Measurements from ENCODE around the gene RPL10. TPM values are rescaled to one million over a fixed set of nuclear protein-coding genes. Genes with fewer than 3 reads are reported as not detected.

RPL10 gene
- total and polyA plus RNA-seq, 2 of the 13 experiments (the other 11 are each of a cell fraction or from before 2014, with no cell fraction given): 2,381 to 4,713 TPM

DNA sequence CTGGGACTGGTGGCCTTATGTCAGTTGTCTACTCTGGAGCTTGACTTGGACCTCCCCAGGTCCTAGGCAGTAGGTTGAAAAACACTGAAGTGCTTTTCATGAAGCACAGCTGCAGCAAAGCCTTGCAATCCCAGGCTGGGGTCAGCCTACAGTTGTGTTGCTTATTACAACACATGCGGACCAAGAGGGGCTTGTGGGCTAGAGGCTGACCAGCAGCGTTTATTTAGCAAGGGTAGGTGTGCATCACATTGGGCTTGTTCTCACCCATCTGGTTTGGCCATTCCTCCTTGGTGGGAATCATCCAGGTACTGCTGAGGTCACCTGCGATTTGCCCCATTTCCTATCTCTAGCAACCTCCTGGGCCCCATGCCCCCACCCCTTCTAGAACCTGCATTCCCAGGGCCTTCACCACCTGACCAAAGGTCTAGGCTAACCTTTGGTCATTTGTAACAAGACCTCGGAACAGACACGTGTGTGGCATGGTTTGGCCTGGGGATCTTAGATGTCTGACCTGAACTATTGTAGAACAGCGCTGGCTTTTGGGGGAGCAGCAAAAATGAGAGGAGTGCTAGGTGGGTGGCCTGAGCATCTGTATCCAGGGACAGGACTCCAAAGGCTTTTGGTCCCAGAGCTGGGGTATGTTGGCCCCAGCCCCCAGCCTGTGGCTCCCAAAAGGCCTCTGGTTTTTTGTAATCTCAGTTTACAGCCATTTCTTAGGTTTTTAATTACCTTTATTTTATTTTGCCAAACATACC is 3.0 kb downstream of the RPL10 start (continued):
- TF ChIP-seq RXRA (CRISPR knock-in tag; IDR thresholded peaks at IDR 0.05): no peak
- TF ChIP-seq NFIC (IDR thresholded peaks at IDR 0.05; ENCODE audit: low read length): peak; percentile 58; the same call in 1 of the 2 replicates
- TF ChIP-seq HNRNPL (IDR thresholded peaks at IDR 0.05; ENCODE audit: low read depth, low read length): no peak
- TF ChIP-seq ZNF713 (CRISPR knock-in tag; IDR thresholded peaks at IDR 0.05): no peak
- TF ChIP-seq, protein P1, sequence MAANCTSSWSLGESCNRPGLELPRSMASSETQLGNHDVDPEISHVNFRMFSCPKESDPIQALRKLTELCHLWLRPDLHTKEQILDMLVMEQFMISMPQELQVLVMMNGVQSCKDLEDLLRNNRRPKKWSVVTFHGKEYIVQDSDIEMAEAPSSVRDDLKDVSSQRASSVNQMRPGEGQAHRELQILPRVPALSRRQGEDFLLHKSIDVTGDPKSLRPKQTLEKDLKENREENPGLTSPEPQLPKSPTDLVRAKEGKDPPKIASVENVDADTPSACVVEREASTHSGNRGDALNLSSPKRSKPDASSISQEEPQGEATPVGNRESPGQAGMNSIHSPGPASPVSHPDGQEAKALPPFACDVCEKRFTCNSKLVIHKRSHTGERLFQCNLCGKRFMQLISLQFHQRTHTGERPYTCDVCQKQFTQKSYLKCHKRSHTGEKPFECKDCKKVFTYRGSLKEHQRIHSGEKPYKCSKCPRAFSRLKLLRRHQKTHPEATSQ (CRISPR knock-in tag; IDR thresholded peaks at IDR 0.05; ENCODE audit: borderline replicate concordance): no peak
- no peak for TF ChIP-seq ZNF850 (CRISPR knock-in tag; conservative IDR thresholded peaks at IDR 0.05)
- no peak for TF ChIP-seq PCBP2 (optimal IDR thresholded peaks at IDR 0.05; ENCODE audit: low read depth, low read length, poor library complexity, severe bottlenecking)
- no peak for TF ChIP-seq SOX5 (CRISPR knock-in tag; IDR thresholded peaks at IDR 0.05; ENCODE audit: borderline replicate concordance)
- no peak for TF ChIP-seq RCOR2 (CRISPR knock-in tag; IDR thresholded peaks at IDR 0.05)
- no peak for TF ChIP-seq ZNF274 (CRISPR knock-in tag; IDR thresholded peaks at IDR 0.05)
- no peak for TF ChIP-seq PHF21A (CRISPR knock-in tag; IDR thresholded peaks at IDR 0.05)
- no peak; the same call in 1 of the 2 replicates for TF ChIP-seq REPIN1 (CRISPR knock-in tag; IDR thresholded peaks at IDR 0.05; ENCODE audit: borderline replicate concordance, low read depth)
- TF ChIP-seq GPBP1L1 (CRISPR knock-in tag; IDR thresholded peaks at IDR 0.05): no peak
- TF ChIP-seq, protein P2, sequence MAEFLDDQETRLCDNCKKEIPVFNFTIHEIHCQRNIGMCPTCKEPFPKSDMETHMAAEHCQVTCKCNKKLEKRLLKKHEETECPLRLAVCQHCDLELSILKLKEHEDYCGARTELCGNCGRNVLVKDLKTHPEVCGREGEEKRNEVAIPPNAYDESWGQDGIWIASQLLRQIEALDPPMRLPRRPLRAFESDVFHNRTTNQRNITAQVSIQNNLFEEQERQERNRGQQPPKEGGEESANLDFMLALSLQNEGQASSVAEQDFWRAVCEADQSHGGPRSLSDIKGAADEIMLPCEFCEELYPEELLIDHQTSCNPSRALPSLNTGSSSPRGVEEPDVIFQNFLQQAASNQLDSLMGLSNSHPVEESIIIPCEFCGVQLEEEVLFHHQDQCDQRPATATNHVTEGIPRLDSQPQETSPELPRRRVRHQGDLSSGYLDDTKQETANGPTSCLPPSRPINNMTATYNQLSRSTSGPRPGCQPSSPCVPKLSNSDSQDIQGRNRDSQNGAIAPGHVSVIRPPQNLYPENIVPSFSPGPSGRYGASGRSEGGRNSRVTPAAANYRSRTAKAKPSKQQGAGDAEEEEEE (CRISPR knock-in tag; IDR thresholded peaks at IDR 0.05; ENCODE audit: borderline replicate concordance): no peak
- TF ChIP-seq NAIF1 (CRISPR knock-in tag; IDR thresholded peaks at IDR 0.05; ENCODE audit: borderline replicate concordance): no peak
- TF ChIP-seq, protein P3, sequence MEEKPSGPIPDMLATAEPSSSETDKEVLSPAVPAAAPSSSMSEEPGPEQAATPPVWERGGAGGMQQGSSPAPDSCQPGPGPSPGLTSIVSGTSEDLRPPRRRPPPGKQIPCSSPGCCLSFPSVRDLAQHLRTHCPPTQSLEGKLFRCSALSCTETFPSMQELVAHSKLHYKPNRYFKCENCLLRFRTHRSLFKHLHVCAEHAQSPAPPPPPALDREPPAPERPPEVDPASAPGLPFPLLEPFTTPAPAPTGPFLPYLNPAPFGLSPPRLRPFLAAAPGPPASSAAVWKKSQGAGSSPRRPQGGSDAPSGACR (CRISPR knock-in tag; IDR thresholded peaks at IDR 0.05): no peak
- 0 out of 2 replicates have a peak, but pooled peaks have one; percentile 22 for TF ChIP-seq FOXP4 (CRISPR knock-in tag; IDR thresholded peaks at IDR 0.05)
- no peak for TF ChIP-seq ZBTB7B (CRISPR knock-in tag; IDR thresholded peaks at IDR 0.05)
- TF ChIP-seq, protein P4, sequence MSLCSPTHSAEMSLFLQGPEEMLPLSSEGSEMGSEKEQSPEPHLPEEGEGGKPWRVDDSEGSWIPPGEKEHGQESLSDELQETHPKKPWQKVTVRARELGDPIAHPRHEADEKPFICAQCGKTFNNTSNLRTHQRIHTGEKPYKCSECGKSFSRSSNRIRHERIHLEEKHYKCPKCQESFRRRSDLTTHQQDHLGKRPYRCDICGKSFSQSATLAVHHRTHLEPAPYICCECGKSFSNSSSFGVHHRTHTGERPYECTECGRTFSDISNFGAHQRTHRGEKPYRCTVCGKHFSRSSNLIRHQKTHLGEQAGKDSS (CRISPR knock-in tag; IDR thresholded peaks at IDR 0.05; ENCODE audit: borderline replicate concordance, low read depth): no peak
- peak in 1 of 2 experiments; percentile 32; a peak in 1 of 4 replicates for TF ChIP-seq NR2F1 (CRISPR knock-in tag; IDR thresholded peaks at IDR 0.05)
- TF ChIP-seq ZNF772 (CRISPR knock-in tag; IDR thresholded peaks at IDR 0.05): no peak

Data from HepG2 (cell line).